H1 (cell line): Measurements from ENCODE around the gene ACP6. TPM values are rescaled to one million over a fixed set of nuclear protein-coding genes. Genes with fewer than 3 reads are reported as not detected.

Source experiments
- BACH1 ChIP-seq: IDR thresholded peaks from 2 replicates; pipeline ENCODE4 v1.6.1; 2012; ENCODE audit warnings: low read length, improper control_type of control experiment
- EGR1 ChIP-seq: IDR thresholded peaks from 2 replicates; pipeline ENCODE4 v1.6.1; 2011; ENCODE audit warnings: low read depth, low read length, borderline replicate concordance
- KDM5A ChIP-seq: fragments of 200-600 bp; IDR thresholded peaks from 2 replicates; pipeline ENCODE4 v1.7.1; 2012; ENCODE audit warnings: mild to moderate bottlenecking, low read length, inconsistent platforms, mixed read lengths
- PHF8 ChIP-seq: fragments of 200-600 bp; sonication (generic); conservative IDR thresholded peaks from 2 replicates; pipeline ENCODE4 v1.7.1; 2012; ENCODE audit warnings: low read depth, mild to moderate bottlenecking, inconsistent platforms, low read length, moderate library complexity
- POU5F1 ChIP-seq: IDR thresholded peaks from 2 replicates; pipeline ENCODE4 v1.6.1; 2011; ENCODE audit warnings: low read depth, mild to moderate bottlenecking, low read length, moderate library complexity
- YY1 ChIP-seq: IDR thresholded peaks from 2 replicates; pipeline ENCODE4 v1.6.1; 2011; ENCODE audit warnings: low read depth, mild to moderate bottlenecking, low read length
- polyA plus RNA-seq, 7 experiments: library from polyadenylated mRNA; depleted of rRNA in 3 of 7; stranded (reverse) in 5 of 7; unstranded in 2 of 7; fragments of >200 nt in 5 of 7; fragments of 200-250 nt in 2 of 7; gene quantifications; 1 replicate in 5 of 7; 2 replicates in 1 of 7; 4 replicates in 1 of 7; pipeline versions ENCODE4 v1.2.1 to v1.2.3, GENCODE V29; 2011 to 2013; ENCODE audit warnings: missing spikeins in 2 of 7, mixed read lengths in 2 of 7
- total RNA-seq: library from RNA; stranded (reverse); fragmentation: NEBNext Ultra II Directional; extraction: Animal tissue kit (Norgen Biotek cat#: 25700); gene quantifications from 2 replicates; pipeline ENCODE4 v1.2.1, GENCODE V29; 2021

ACP6 gene
- total and polyA plus RNA-seq, 2 of the 8 experiments (the other 6 are each of a cell fraction or from before 2014, with no cell fraction given), result 11.4 to 17.7 TPM

GRCh38 chr1:147719029-147719698, 48.8 kb upstream of the ACP6 start (continued):
- TF ChIP-seq YY1, result no peak
- TF ChIP-seq KDM5A, result no peak
- TF ChIP-seq PHF8, result no peak
- TF ChIP-seq POU5F1, result no peak
- TF ChIP-seq EGR1, result no peak
- no peak for TF ChIP-seq BACH1
- TF ChIP-seq, all 59 proteins: peak for 0
